Lower leg skin (tissue), 3 donors: Measurements from ENCODE around the gene PCSK6.

Experiments
- POLR2A ChIP-seq, 2 donors: fragments of 450-650 bp; IDR thresholded peaks; one replicate each; pipeline ENCODE4 v1.6.1; 2016 to 2017; ENCODE audit warnings: antibody characterized with exemption in 2 of 2, mild to moderate bottlenecking in 1 of 2, moderate library complexity in 1 of 2
- TF ChIP-seq, protein P1 (sequence below), 3 donors: fragments of 450-650 bp; IDR thresholded peaks; one replicate each; pipeline ENCODE4 v1.5.1; 2016; ENCODE audit warnings: antibody characterized with exemption in 3 of 3, mild to moderate bottlenecking in 3 of 3, moderate library complexity in 2 of 3

- TF ChIP-seq, protein P1, sequence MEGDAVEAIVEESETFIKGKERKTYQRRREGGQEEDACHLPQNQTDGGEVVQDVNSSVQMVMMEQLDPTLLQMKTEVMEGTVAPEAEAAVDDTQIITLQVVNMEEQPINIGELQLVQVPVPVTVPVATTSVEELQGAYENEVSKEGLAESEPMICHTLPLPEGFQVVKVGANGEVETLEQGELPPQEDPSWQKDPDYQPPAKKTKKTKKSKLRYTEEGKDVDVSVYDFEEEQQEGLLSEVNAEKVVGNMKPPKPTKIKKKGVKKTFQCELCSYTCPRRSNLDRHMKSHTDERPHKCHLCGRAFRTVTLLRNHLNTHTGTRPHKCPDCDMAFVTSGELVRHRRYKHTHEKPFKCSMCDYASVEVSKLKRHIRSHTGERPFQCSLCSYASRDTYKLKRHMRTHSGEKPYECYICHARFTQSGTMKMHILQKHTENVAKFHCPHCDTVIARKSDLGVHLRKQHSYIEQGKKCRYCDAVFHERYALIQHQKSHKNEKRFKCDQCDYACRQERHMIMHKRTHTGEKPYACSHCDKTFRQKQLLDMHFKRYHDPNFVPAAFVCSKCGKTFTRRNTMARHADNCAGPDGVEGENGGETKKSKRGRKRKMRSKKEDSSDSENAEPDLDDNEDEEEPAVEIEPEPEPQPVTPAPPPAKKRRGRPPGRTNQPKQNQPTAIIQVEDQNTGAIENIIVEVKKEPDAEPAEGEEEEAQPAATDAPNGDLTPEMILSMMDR (IDR thresholded peaks at IDR 0.05) = no peak
- TF ChIP-seq POLR2A (IDR thresholded peaks at IDR 0.05) = no peak
Measured at GRCh38 chr15:101386006-101386405, 103.5 kb downstream of the PCSK6 start.
